Measurements from ENCODE around the gene HINT3.
"Not testable (repeated sequence)": the region's sequence is repeated elsewhere in the genome, so short reads cannot be mapped to it uniquely, and the experiment has no call there.

Gene HINT3

DNA sequence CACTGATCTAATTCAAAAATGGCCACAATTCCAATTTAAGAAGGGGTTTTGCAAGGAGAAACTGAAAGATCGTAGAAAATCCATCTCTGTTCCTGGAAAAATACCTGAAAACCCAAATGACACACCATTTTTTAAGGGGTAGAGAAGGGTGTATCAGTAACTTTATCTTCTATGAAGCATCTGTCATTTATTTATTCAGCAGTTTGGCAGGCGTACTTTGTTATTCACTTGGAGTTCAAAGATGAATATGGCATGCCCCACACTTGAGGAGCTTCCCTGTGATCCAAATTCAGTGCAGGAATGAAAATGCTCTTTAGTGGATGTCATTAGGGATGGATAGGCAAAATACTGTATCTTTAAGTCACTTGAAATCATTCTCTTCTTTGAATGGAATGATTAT is 7.2 kb downstream of the HINT3 start:
- DNase-seq = no peak

DNA sequence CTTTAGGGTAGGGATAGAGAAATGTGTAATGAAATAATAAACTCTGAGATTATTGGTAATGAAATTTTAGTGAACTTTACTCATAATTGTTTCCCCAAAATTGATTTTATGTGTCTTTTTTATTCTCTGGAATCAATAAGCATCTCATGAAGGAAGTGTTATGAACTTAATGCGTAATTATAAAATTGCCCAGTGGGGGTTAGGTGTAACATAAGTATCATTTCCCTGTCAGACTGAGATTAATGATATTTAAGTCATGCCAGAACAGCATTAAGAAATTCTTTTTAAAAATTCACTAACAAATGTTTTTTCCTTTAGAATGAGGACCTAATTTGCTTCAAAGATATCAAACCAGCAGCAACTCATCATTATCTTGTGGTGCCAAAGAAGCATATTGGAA is 10.0 kb downstream of the HINT3 start:
- DNase-seq = no peak

DNA sequence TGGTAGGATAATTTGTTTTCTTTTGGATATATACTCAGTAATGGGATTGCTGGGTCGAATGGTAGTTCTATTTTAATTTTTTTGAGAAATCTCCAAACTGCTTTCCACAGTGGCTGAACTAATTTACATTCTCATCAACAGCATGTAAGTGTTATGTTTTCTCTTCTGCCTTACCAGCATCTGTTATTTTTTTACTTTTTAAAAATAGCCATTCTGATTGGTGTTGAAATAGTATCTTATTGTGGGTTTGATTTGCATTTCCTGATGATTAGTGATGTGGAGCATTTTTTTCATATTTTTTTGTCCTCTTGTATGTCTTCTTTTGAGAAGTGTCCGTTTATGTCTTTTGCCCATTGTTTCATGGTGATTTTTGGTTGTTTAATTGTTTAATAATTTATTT is 11.9 kb downstream of the HINT3 start:
- DNase-seq = no peak

DNA sequence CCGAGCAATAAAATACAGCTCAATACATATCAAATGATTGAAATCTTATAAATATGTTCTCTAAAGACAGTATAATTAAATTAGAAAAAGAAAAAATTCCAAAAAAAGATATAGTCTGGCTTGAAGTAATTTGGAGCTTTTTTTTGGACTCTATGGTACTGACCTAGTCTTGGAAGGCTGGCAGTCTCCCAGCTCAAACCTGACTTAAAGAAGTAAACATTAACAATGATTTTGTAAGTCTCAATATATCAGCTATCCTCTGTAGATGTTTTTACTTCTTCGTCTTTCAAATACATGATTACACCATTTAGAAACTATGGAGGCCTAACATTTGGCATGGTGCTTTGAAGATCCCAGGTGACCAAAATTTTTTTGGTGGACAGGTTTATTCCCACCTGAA is 14.2 kb downstream of the HINT3 start:
- no peak for DNase-seq

DNA sequence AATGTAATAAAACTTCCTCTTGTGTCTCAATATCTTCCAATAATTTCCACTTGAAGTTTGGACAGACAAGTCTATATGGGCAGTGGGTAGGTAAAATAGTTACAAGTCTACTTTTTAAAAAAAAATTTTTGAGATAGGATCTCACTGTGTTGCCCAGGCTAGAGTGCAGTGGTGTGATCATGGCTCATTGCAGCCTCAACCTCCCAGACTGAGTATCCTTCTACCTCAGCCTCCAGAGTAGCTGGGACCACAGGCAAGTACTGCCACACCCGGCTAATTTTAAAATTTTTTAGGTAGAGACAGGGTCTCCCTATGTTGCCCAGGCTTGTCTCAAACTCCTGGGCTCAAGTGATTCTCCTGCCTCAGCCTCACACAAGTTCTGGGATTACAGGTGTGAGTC is 15.9 kb downstream of the HINT3 start:
- not testable (repeated sequence) for DNase-seq

DNA sequence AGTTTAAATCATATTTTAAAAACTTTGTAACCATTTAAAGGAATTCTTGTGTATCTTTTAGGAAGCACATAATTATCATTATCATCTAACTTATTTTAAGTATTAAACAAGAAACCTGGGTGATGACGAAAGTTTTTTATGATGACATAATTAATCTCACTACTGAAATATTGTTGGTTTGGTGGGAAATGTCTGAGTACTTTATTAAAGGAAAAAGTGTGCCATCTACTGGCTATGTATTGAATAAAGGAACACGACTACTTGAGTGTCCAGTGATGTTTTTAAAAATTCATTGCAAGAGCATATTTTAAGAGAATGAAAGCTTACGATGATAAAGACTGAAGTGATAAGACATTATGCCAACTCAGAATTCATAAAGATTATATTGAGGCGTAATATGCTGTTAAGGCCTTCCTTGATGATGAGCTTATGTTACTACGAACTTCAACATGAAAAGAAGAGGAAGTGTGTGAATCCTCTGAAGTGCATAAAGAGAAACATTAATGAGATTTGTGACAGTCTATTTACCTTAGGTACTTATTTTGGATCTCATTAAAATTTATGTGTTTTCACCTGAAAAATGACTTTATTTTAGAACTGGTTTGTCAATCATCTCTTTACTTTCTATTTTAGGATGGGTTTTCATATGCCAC is 17.8 kb downstream of the HINT3 start:
- peak; percentile 27 for DNase-seq

DNA sequence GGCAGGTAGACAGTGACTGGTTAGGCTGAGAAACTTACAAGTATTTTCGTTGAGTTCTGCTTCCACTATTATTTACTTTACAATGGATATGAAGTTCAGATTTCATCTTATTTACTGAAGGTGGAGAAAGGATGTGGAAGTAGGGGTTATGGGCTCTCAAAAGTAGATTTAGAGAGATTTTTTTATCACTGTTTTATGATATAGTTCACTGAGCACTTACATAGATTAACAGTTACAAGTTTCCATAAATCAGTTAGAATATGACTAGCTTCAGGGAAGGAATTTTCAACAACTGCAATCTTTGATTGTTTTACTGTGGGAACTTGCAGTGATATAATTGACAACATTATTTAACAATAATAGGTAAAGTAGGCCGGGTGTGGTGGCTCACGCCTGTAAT is 22.5 kb downstream of the HINT3 start:
- DNase-seq = no peak

DNA sequence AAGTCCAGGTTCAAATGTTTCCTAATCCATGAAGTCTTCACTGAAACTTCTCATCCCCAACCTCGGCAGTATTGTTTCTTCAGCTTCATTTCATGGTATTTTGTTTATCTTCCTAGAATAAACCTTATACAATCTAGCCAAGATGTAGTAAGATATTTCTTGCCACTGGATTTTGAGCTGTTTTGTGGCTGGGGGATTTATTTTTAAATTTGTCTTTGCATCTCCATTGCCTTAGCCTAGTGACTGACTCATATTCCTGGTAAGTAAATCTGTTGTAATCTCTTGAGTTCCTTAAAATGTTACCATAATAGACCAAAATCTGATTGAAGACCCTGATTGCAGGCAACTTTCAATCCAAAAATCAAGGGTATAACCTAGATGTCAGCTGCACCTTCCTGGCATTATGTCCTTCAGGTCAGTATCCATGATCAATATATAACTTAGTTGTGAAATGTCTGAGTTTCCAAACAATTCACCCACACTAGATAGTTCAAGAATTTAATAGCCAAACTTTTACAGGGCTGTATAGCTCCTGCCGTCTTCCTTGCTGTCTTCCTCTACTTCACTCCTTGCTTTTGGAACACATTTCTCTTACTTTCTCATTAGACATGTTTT is 25.1 kb downstream of the HINT3 start:
- no peak for DNase-seq

DNA sequence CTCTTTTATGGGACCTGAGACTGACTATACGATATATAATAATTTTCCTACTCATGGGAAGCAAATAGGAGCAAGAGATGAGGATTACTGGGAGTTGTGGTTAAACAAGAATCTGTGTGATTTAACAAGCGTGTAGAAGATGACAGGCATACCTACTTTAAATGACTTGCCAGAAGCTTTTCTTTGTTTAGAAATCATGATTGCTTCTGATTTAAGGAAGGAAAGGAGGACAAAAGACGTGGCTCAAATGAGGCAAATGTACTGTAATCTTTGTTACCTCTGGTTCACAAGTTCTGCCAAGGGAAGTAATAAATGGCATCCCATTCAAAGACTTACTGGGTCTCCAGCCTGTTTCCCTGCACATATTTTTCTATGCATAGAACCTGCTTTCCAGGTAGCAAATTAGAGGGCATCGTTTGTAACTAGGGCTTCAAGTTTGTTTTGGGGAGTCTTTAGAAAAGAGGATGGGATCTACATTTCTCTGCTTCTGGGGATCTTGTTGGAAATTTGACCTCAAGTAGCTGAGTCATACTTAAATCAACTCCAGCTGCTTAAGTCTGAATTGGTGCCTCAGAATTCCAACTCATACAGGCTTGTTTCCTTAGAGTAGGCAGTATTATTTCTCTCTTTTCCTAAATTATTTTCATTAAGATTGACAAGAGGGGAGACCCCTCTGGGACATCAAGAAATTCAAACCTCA is 26.8 kb downstream of the HINT3 start:
- DNase-seq = no peak

DNA sequence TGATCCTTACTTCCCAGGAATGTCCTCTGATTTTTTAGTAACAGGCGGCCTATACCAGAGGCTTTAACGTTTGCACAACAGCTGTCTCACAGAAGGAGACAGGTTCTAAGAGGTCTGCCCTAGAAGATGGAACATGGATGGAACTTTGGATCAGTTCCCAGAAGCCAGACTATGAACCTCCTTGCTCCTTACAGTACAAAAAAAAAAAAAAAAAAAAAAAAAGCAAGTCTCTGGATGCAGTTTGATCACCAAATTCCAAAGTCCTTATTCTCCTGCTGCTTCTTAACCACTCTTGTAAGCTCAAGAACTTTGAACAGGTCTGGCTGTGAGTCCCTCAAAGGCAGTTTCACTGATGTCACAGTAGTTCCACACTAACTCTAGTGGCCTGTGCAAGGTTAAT is 27.7 kb downstream of the HINT3 start:
- DNase-seq = no peak

DNA sequence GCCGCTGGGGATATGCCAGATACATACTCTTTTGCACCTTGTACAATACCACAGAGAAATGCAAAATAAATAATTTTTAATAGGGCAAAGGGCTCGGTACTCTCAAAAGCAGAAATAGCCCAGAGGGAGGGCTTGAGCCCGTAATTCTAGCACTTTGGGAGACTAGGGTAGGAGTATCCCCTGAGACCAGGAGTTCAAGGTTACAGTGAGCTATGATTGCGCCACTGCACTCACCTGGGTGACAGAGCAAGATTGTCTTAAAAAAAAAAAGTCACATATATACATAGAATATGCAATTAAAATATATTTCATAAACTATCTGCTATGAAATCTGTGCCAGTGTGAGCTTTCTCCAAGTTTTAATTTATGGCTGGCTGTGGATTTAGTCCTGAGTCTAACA is 29.0 kb downstream of the HINT3 start:
- DNase-seq = no peak

DNA sequence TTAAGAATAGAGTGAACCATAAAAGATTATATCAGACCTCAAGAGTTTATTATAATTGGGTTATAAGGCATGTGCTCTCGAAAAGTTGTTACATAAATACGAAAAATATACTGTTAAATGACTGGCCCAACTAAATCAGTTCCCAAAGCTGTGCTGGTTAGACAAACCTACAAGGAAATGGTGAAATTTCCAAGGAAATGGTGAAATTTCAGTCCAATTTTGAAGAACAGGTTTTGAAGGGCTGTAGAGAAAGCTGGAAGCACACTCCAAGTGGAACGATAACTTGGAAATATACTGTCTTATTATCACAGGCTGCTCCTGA is 29.4 kb downstream of the HINT3 start:
- DNase-seq = no peak

DNA sequence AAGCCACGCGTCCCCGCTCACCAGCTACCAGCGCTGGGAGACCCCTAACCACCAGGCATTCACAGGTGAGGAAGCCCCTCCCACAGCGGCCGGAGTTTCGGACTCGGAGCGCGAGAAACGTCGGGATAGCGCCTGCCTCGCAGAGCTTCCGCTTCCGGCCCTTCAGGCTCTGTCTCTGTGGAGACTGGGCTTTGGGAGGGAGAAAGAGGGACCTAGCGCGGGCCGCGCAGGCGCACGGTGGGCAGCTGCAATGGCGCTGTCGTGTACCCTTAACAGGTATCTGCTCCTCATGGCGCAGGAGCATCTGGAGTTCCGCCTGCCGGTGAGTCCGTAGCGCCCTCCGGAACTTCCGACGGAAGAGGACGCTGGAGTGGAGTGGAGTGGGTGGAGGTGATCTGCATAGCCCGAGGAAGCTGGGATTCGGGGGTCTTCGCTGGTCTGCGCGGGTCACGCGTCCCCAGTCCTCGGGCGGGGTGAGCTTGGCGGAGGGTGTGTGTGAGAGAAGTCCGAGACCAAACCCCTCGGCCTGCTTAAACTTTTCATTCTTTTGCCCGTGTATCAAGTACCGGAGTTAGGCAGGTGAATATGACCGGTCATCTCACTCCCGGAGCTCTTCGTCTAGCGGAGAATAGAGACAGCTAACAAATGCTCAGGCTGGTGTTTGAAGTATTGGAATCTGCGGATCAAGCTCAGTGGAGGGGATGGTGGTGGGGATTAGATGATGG is 29.9 kb downstream of the HINT3 start, which contains the start of gene TRMT11:
TRMT11 (plus strand) TSS at position 240 of the 725 bp plus-strand sequence; CDS start at position 251, 11 bp downstream.
- DNase-seq = peak; percentile 86

DNA sequence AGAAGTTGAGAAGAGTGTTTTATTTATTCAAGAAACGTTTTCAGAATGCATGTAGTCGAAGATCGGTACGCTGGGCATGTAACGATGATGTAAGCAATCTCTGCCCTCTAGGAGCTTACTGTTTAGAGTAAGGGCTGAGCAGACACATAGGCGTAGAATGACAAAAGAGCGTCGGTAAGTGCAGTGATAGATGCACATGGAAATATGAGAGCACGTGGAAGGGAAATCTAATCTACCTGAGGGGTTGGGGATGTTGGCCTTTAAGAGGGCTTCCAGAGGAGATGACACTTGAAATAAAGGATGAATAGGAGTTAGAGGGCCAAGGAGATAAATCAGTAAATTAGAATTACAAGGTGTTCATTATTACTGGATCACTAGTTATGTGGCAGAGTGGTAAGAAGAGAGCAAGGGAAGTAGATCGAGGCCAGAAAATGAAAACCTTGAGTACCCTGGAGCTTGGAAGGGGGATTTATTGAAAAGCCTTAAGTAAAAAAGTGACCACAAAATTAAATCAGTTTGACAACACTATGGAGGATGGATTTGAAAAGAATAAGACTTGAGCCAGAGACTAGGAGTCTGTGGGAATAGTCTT is 30.6 kb downstream of the HINT3 start:
- peak; percentile 31 for DNase-seq

DNA sequence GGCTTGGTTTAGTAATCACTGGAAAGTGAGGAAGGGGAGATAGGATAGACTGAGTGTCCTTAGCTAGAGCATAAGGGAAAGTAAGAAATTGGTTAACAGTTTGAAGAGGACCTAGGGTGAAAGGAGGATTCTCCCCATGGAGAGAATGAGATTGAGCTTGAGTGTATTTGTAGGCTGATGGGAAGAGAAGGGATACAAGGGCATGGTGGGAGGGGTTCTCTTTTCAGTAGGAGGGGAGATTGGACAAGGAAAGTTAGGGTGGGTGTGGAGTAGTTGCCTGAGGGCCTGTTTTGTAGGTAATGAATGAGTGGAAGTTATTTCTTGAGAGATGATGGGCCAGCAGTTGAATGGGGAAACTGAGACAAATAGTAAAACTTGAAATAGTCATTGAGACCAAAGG is 31.7 kb downstream of the HINT3 start:
- no peak for DNase-seq

DNA sequence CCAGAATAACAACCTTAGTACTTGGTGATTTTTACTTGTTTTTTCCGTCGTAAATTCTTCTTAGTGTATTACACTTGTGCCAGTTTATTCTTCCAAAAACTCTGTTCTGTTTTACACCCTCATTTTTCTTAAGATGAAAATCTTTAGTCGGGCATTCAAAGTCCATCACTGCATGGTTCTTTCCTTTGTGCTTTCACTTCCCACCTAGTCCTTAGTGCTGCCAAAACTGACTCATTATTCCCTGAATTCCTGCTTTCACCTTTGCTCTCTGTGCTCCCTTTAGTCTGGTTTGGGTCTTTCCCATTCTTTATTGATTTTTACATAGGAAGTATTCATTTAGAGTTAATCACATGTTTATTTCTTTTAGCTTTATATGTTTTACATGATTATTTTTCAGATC is 33.1 kb downstream of the HINT3 start:
- DNase-seq = no peak

DNA sequence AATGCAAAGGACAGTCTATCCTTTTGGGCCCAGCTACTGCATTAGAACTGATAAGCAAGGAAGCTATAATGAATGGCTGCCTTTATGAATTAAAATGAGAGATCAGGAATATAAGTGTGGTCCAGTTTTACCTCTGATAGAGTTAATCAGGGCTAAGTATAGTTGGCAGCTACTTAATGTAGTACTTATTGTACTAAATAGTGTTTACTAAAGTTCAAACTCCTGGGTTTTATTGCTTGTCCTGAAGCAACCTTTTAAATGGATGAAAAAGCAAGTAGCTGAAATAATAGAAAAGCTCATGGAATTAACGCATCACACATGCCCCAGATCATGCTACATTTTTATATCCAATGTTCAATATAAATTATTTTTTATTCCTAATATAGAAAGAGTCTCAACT is 35.1 kb downstream of the HINT3 start:
- no peak for DNase-seq

DNA sequence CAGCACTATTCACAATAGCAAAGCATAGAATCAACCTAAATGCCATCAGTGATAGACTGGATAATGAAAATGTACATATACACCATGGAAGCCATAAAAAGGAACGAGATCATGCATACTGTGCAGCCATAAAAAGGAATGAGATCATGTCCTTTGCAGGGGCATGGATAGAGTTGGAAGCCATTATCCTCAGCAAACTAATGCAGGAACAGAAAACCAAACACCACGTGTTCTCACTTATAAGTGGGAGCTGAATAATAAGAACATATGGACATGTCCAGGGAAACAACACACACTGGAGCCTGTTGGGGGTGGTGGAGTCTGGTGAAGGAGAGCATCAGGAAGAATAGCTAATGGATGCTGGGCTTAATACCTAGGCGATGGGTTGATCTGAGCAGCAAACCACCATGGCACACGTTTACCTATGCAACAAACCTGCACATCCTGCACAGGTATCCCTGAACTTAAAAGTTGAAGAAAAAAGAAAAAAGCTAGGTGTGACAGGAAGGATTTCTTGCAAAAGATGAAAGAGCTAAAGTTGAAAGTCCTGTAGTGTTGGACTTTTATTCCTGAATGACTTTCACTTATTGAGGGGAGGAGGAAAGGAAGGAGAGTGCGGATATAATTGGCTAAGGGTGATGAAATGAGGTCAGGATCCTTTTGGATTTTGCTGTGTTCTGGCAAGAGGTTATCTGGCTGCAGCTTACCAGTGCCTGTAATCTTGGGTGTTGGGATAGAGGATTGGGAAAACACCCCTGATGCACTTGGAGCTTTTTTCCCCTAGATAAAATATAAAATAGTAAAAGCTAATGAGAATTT is 38.3 kb downstream of the HINT3 start:
- no peak for DNase-seq

DNA sequence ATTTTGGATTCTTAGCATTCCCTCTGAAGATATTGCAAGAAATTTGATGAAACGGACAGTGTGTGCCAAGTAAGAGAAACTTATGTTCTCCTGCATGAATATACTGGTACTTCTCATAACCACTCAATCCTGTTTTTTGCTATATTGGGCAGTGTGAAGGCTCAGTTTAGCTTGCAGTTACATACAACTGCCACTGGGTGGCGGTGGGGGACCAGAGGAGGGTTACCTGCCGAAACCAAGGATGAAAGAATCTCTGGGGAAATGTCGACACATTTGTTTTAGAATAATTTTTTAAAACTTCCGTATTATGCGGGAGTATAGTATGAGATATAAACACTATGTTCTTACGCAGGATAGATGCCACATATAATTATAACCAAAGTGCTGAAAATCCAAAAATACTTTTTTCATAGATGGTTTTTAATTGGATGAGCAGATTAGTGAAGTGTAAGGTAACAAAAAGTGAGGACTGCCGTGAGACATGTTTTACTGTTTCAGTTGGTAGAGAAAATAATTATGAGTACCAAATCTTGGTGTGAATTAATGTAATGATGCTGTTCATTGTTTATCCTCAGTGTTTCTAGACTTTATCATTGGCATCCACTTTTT is 39.5 kb downstream of the HINT3 start:
- peak; percentile 17 for DNase-seq

DNA sequence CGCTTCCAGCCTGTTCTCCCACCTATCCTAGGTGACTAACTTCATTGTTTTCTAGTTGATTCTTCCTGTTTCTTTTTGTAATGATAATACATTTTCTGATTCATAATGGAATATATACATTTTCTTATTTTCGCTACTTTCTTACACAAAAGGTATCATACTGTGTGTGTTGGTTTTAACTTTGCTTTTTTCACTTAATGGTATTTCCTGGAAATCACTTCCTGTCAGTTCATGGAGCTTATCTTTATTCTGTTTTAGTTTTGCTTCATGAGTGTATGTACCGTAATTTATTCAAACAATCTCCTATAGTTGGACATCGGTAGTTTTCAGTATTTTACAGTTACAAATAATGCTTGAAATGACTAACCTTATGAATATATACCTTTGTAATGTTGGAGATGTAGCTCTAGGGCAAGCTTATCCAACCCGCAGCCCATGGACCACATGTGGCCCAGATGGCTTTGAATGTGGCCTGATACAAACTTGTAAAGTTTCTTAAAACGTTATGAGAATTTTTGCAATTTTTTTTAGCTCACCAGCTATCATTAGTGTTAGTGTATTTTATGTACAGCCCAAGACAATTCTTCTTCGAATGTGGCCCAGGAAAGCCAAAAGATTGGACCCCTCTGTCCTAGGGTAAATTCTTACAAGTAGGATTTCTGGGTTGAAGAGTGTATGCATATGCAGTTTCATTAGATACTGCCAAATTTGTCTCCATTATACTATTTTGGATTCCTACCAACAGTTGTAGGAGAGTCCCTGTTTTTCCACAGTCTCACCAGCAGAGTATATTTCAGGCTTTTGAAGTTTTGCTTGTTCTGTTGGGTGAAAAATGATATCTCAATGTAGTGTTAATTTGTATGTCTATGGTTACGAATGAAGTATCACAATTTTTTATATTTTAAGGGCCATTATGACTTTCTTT is 46.4 kb downstream of the HINT3 start:
- no peak for DNase-seq

DNA sequence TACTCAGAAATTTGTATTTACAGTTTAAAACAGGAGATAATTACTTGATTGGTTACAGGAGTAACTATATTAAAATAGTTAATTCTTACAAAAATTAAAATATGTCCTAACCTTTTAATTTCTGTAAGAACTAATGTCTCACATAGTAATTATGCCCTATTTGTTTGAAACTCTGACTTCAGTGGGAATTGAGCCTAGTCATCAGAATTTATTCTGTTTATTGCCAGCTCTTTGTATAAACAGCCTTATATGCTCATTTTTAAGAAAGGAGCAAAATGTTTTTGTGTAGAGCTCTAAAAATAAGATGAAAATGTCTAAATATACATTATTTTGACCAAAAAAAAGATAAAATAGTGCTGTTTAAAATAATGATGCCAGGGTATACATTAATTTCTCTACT is 51.2 kb downstream of the HINT3 start:
- DNase-seq = no peak

Data from NCI-H2227 treated with DMSO at 0.1 percent for 48 hours (cell line).